Astrocyte (in vitro differentiated cells and primary cell): ENCODE data around the gene CHAF1A. TPM values are rescaled to one million over a fixed set of nuclear protein-coding genes. Genes with fewer than 3 reads are reported as not detected.

Source experiments
- DNase-seq: peaks from one replicate; pipeline ENCODE4 v3.0.0-alpha.2; 2010; ENCODE audit warnings: low read depth
- FAIRE-seq: peaks from 2 replicates; lab custom pipeline; 2011; peaks lifted over from hg19 to GRCh38; lab: Jason Lieb, UNC
- H2AFZ ChIP-seq: 2 replicates; pipeline ENCODE4 v1.6.0; 2012; ENCODE audit warnings: low read depth, low read length, inconsistent platforms
- H3K27ac ChIP-seq: 2 replicates; pipeline ENCODE4 v1.5.1; 2011; ENCODE audit warnings: low read depth, low read length, inconsistent platforms
- H3K27me3 ChIP-seq: 2 replicates; pipeline ENCODE4 v1.6.0; 2011; ENCODE audit warnings: low read length, inconsistent platforms; ENCODE audit not compliant: insufficient read depth
- H3K36me3 ChIP-seq: 2 replicates; pipeline ENCODE4 v1.5.1; 2011; ENCODE audit warnings: low read length, inconsistent platforms; ENCODE audit not compliant: insufficient read depth
- H3K4me1 ChIP-seq: 2 replicates; pipeline ENCODE4 v1.5.1; 2011; ENCODE audit warnings: low read length, inconsistent platforms; ENCODE audit not compliant: insufficient read depth
- H3K4me2 ChIP-seq: 2 replicates; pipeline ENCODE4 v1.6.0; 2012; ENCODE audit warnings: low read length, inconsistent platforms
- H3K4me3 ChIP-seq: 2 replicates; pipeline ENCODE4 v1.5.1; 2011; ENCODE audit warnings: low read depth, mild to moderate bottlenecking, low read length, inconsistent platforms; ENCODE audit not compliant: insufficient read depth
- H3K79me2 ChIP-seq: 2 replicates; pipeline ENCODE4 v1.6.0; 2012; ENCODE audit warnings: mild to moderate bottlenecking, low read length, inconsistent platforms; ENCODE audit not compliant: insufficient read depth
- H3K9ac ChIP-seq: 2 replicates; pipeline ENCODE4 v1.6.0; 2012; ENCODE audit warnings: mild to moderate bottlenecking, low read length, inconsistent platforms
- H3K9me3 ChIP-seq: 2 replicates; pipeline ENCODE4 v1.5.1; 2012; ENCODE audit warnings: low read depth, mild to moderate bottlenecking, low read length, inconsistent platforms; ENCODE audit not compliant: insufficient read depth
- H4K20me1 ChIP-seq: 2 replicates; pipeline ENCODE4 v1.6.0; 2012; ENCODE audit warnings: low read length, inconsistent platforms; ENCODE audit not compliant: insufficient read depth
- H3K27ac Mint-ChIP-seq: one replicate; pipeline ENCODE4 v1.8.0; 2021; ENCODE audit warnings: mild to moderate bottlenecking, mixed read lengths; ENCODE audit not compliant: unreplicated experiment
- H3K27me3 Mint-ChIP-seq: one replicate; pipeline ENCODE4 v1.8.0; 2021; ENCODE audit warnings: low read depth, mixed read lengths; ENCODE audit not compliant: unreplicated experiment
- H3K36me3 Mint-ChIP-seq: one replicate; pipeline ENCODE4 v1.8.0; 2021; ENCODE audit warnings: low read depth, mixed read lengths; ENCODE audit not compliant: unreplicated experiment
- H3K4me1 Mint-ChIP-seq: one replicate; pipeline ENCODE4 v1.8.0; 2021; ENCODE audit warnings: low read depth, mixed read lengths; ENCODE audit not compliant: unreplicated experiment
- H3K4me3 Mint-ChIP-seq: one replicate; pipeline ENCODE4 v1.8.0; 2021; ENCODE audit warnings: mild to moderate bottlenecking, moderate library complexity, mixed read lengths; ENCODE audit not compliant: unreplicated experiment
- H3K9me3 Mint-ChIP-seq: one replicate; pipeline ENCODE4 v1.8.0; 2021; ENCODE audit warnings: mild to moderate bottlenecking, mixed read lengths; ENCODE audit not compliant: unreplicated experiment
- CTCF ChIP-seq: IDR thresholded peaks from 2 replicates; pipeline ENCODE4 v1.5.1; 2011; ENCODE audit warnings: low read depth, mild to moderate bottlenecking, inconsistent platforms, low read length, moderate library complexity; ENCODE audit not compliant: insufficient read depth
- EZH2 ChIP-seq: IDR thresholded peaks from 2 replicates; pipeline ENCODE4 v1.6.1; 2012; ENCODE audit warnings: mild to moderate bottlenecking, low read length, inconsistent platforms; ENCODE audit not compliant: insufficient read depth
- total RNA-seq: library from RNA; stranded (reverse); gene quantifications from 2 replicates; pipeline ENCODE4 v1.2.1, GENCODE V29; 2021

The CHAF1A gene
- total RNA-seq, 1 donor from 2014 or later = 8.5 TPM

- H3K4me2 ChIP-seq = no peak overlapping the region
- Mint-ChIP-seq H3K27me3 (no peaks in the 10 kb centered on the region), H3K27ac (no peak overlapping the region), H3K9me3 (no peaks in the 10 kb centered on the region), H3K4me3 (no peak overlapping the region), H3K4me1 (peaks cover 55% of the 10 kb centered on the region), H3K36me3 (peaks cover 8% of the 10 kb centered on the region)
- H3K4me3 ChIP-seq = no peak overlapping the region
- H3K9me3 ChIP-seq = no peaks in the 10 kb centered on the region
- DNase-seq = no peak
- peaks cover 99% of the 10 kb centered on the region for H3K79me2 ChIP-seq
- H4K20me1 ChIP-seq = peaks cover 96% of the 10 kb centered on the region
- no peaks in the 10 kb centered on the region for H3K36me3 ChIP-seq
- no peak overlapping the region for H2AFZ ChIP-seq
- FAIRE-seq = no peak
- no peaks in the 10 kb centered on the region for H3K27me3 ChIP-seq
- H3K27ac ChIP-seq = no peak overlapping the region
- no peak for TF ChIP-seq CTCF
- no peak for TF ChIP-seq EZH2
- peaks cover 41% of the 10 kb centered on the region for H3K4me1 ChIP-seq
- H3K9ac ChIP-seq = no peak overlapping the region
Observed at GRCh38 chr19:4388337-4389063, 13.9 kb upstream of the CHAF1A start.

GRCh38 chr19:4389064-4389375 is 13.4 kb upstream of the CHAF1A start:
- Mint-ChIP-seq H3K4me3 (no peak overlapping the region), H3K4me1 (peaks cover 57% of the 10 kb centered on the region), H3K27ac (peak overlapping the region; percentile 8), H3K36me3 (peaks cover 8% of the 10 kb centered on the region), H3K27me3 (no peaks in the 10 kb centered on the region), H3K9me3 (no peaks in the 10 kb centered on the region)
- H4K20me1 ChIP-seq = peaks cover 95% of the 10 kb centered on the region
- H3K4me2 ChIP-seq = no peak overlapping the region
- H3K27me3 ChIP-seq = no peaks in the 10 kb centered on the region
- peaks cover 42% of the 10 kb centered on the region for H3K4me1 ChIP-seq
- H3K27ac ChIP-seq = no peak overlapping the region
- peaks cover 99% of the 10 kb centered on the region for H3K79me2 ChIP-seq
- no peak overlapping the region for H2AFZ ChIP-seq
- no peaks in the 10 kb centered on the region for H3K36me3 ChIP-seq
- no peak overlapping the region for H3K4me3 ChIP-seq
- no peaks in the 10 kb centered on the region for H3K9me3 ChIP-seq
- TF ChIP-seq CTCF = no peak
- TF ChIP-seq EZH2 = no peak
- DNase-seq (no peak), FAIRE-seq (no peak)
- H3K9ac ChIP-seq = no peak overlapping the region

- no peak for TF ChIP-seq EZH2
- no peak for TF ChIP-seq CTCF
- Mint-ChIP-seq H3K9me3 (no peaks in the 10 kb centered on the region), H3K4me3 (no peak overlapping the region), H3K27ac (no peak overlapping the region), H3K27me3 (no peaks in the 10 kb centered on the region), H3K4me1 (peaks cover 60% of the 10 kb centered on the region), H3K36me3 (peaks cover 12% of the 10 kb centered on the region)
- no peak overlapping the region for H3K4me3 ChIP-seq
- no peaks in the 10 kb centered on the region for H3K36me3 ChIP-seq
- H3K4me2 ChIP-seq = peak overlapping the region; percentile 86
- peaks cover 95% of the 10 kb centered on the region for H4K20me1 ChIP-seq
- no peak overlapping the region for H2AFZ ChIP-seq
- FAIRE-seq = no peak
- H3K27ac ChIP-seq = peak overlapping the region; percentile 35
- H3K9me3 ChIP-seq = no peaks in the 10 kb centered on the region
- no peaks in the 10 kb centered on the region for H3K27me3 ChIP-seq
- H3K9ac ChIP-seq = peak overlapping the region; percentile 66
- DNase-seq = no peak
- peaks cover 47% of the 10 kb centered on the region for H3K4me1 ChIP-seq
- H3K79me2 ChIP-seq = peaks cover 99% of the 10 kb centered on the region
Observed at GRCh38 chr19:4389511-4390016, 12.9 kb upstream of the CHAF1A start.
